ENCODE measurements around the gene TMTC2.

Gene TMTC2

GRCh38 chr12:82942991-82943401, 256.3 kb downstream of the TMTC2 start:
- in situ Hi-C loops (cut with MboI; ENCODE audit: low sequenced_read_pairs): no loop called here

GRCh38 chr12:82948491-82948890, 261.8 kb downstream of the TMTC2 start:
- in situ Hi-C loops (cut with MboI; ENCODE audit: low sequenced_read_pairs): no loop called here

- in situ Hi-C loops (cut with MboI; ENCODE audit: low sequenced_read_pairs): no loop called here
Observed at GRCh38 chr12:82950356-82950755, 263.6 kb downstream of the TMTC2 start.

- in situ Hi-C loops (cut with MboI; ENCODE audit: low sequenced_read_pairs): no loop called here
Observed at GRCh38 chr12:82952946-82953345, 266.2 kb downstream of the TMTC2 start.

- in situ Hi-C loops (cut with MboI; ENCODE audit: low sequenced_read_pairs): no loop called here
Observed at GRCh38 chr12:82953397-82953796, 266.7 kb downstream of the TMTC2 start.

- in situ Hi-C loops (cut with MboI; ENCODE audit: low sequenced_read_pairs): no loop called here
Observed at GRCh38 chr12:82954064-82954463, 267.4 kb downstream of the TMTC2 start.

- in situ Hi-C loops (cut with MboI; ENCODE audit: low sequenced_read_pairs): no loop called here
Observed at GRCh38 chr12:82954572-82954971, 267.9 kb downstream of the TMTC2 start.

- in situ Hi-C loops (cut with MboI; ENCODE audit: low sequenced_read_pairs): no loop called here
Observed at GRCh38 chr12:82955043-82955442, 268.3 kb downstream of the TMTC2 start.

- in situ Hi-C loops (cut with MboI; ENCODE audit: low sequenced_read_pairs): no loop called here
Observed at GRCh38 chr12:82958966-82959365, 272.3 kb downstream of the TMTC2 start.

GRCh38 chr12:82959821-82960220, 273.1 kb downstream of the TMTC2 start:
- in situ Hi-C loops (cut with MboI; ENCODE audit: low sequenced_read_pairs): no loop called here

GRCh38 chr12:82961835-82962234, 275.1 kb downstream of the TMTC2 start:
- in situ Hi-C loops (cut with MboI; ENCODE audit: low sequenced_read_pairs): no loop called here

GRCh38 chr12:82963956-82964355, 277.2 kb downstream of the TMTC2 start:
- in situ Hi-C loops (cut with MboI; ENCODE audit: low sequenced_read_pairs): no loop called here

GRCh38 chr12:82964446-82964845, 277.7 kb downstream of the TMTC2 start:
- in situ Hi-C loops (cut with MboI; ENCODE audit: low sequenced_read_pairs): no loop called here

- in situ Hi-C loops (cut with MboI; ENCODE audit: low sequenced_read_pairs): no loop called here
Observed at GRCh38 chr12:82966001-82966559, 279.4 kb downstream of the TMTC2 start.

- in situ Hi-C loops (cut with MboI; ENCODE audit: low sequenced_read_pairs): no loop called here
Observed at GRCh38 chr12:82968631-82969367, 282.1 kb downstream of the TMTC2 start.

- in situ Hi-C loops (cut with MboI; ENCODE audit: low sequenced_read_pairs): no loop called here
Observed at GRCh38 chr12:82970614-82971013, 283.9 kb downstream of the TMTC2 start.

- in situ Hi-C loops (cut with MboI; ENCODE audit: low sequenced_read_pairs): no loop called here
Observed at GRCh38 chr12:82971584-82971983, 284.9 kb downstream of the TMTC2 start.

- in situ Hi-C loops (cut with MboI; ENCODE audit: low sequenced_read_pairs): no loop called here
Observed at GRCh38 chr12:82972624-82973023, 285.9 kb downstream of the TMTC2 start.

GRCh38 chr12:82973592-82973991, 286.9 kb downstream of the TMTC2 start:
- in situ Hi-C loops (cut with MboI; ENCODE audit: low sequenced_read_pairs): no loop called here

GRCh38 chr12:82981150-82981549, 294.4 kb downstream of the TMTC2 start:
- in situ Hi-C loops (cut with MboI; ENCODE audit: low sequenced_read_pairs): no loop called here

GRCh38 chr12:82994117-82994516, 307.4 kb downstream of the TMTC2 start:
- in situ Hi-C loops (cut with MboI; ENCODE audit: low sequenced_read_pairs): no loop called here

GRCh38 chr12:82996168-82996812, 309.6 kb downstream of the TMTC2 start:
- in situ Hi-C loops (cut with MboI; ENCODE audit: low sequenced_read_pairs): no loop called here

Data from HL-60/S4 treated with phorbol 12-myristate 13-acetate at 8.2 ng/mL for 4 days and 3 days (cell line).